IPS DF 4.7 (cell line): ENCODE measurements around the gene CENPW.
A peak's percentile ranks its signal among the peaks of the same experiment; 100 is the strongest.

Source experiments
- DNase-seq: peaks from one replicate; pipeline ENCODE4 v3.0.0-alpha.2; 2013; ENCODE audit warnings: low spot score; ENCODE audit errors: extremely low read depth

Gene CENPW

DNA sequence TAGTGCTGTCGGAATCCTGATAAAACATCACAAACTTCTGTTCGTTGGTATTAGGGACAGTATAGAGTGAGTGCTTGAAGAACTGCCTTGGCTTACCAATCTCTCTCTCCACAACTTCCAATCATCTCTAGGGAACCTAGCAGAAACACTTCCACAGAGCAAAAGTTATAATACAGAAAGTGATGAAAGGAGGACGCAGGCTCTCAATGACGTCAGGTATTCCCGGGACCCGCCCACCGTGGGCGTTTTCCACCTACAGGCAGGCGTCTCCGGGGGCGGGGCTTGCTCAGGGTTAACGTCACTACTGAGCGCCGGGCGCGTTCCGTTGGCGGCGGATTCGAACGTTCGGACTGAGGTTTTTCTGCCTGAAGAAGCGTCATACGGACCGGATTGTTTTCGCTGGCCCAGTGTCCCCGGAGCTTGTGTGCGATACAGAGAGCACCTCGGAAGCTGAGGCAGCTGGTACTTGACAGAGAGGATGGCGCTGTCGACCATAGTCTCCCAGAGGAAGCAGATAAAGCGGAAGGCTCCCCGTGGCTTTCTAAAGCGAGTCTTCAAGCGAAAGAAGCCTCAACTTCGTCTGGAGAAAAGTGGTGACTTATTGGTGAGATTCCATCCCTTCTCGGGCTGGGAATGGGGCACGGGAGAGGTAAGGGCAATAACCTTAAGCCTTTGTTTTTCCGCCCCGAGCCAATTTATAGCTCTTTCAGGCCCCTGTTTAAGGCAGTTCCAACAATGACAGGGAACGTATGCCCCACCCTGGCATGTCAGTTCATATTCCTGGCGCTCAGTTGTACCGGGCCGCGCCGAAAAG lies at the start of gene CENPW:
CENPW (plus strand) TSS at position 320 of the 814 bp plus-strand sequence; CDS start at position 479, 159 bp downstream.
- peak; percentile 68 for DNase-seq

DNA sequence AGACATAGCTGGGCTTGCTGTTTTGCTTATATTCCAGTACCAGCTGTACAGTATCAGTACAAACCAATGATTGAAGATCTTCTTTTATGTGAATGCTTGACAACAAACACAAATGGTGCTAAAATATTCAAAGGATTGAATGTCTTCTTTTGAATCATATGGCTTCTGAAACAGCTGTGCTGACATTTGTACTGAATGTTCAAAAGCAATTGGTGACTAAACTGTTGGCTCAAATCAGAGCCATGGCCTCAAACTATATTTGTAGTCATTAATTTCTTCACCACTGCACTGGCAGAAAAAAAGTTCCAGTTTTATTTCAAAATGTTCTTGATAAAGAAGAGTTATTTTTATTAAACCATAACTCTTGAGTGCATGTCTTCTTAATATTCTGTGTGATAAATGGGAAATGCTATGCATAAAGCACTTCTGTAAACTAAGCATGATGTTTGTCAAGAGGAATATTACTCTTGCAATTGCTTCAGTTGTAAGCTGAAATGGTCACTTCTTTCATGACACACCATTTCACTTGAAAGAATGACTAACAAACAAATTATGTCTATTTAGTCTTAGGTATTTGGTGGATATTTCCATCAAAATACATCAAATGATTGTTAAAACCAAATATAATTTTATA lies 45.9 kb upstream of the CENPW start:
- no peak for DNase-seq

DNA sequence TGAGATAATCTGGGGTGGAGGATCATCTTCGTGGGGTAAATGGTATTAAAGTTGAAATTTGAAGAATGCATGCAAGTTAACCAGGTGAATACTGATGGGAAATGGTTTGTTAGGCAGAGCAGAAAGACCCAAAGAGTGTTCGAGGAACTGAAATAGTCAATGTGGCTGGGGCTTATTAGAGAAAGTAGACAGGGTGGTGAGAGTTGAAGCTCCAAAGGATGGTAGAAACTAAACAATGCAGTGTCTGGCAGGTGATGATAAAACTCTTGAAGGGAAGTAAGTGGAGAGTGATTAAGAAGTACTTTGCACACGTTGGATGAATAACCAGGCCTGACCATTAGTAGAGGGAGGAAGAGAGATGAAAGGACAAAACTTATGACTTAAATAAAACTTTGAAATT lies 39.8 kb upstream of the CENPW start:
- DNase-seq: no peak

DNA sequence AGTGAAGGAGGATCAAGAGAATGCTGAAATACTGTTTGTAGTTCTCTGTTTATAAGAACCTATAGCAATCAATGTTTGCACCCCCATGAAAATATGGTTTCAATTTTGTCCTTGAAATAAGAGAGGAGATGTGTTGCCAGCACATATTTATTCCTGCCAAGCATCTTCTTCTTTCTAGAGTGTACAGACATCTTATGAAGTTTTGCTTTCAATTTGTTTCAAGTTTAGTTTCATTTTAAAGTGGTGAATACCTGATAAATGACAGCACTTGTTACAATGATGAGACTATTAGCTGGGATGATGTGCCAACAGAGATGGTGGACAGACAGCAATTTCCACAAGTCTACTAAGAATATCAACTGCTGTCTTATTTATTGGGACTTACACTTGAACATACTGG lies 39.2 kb upstream of the CENPW start:
- DNase-seq: no peak

DNA sequence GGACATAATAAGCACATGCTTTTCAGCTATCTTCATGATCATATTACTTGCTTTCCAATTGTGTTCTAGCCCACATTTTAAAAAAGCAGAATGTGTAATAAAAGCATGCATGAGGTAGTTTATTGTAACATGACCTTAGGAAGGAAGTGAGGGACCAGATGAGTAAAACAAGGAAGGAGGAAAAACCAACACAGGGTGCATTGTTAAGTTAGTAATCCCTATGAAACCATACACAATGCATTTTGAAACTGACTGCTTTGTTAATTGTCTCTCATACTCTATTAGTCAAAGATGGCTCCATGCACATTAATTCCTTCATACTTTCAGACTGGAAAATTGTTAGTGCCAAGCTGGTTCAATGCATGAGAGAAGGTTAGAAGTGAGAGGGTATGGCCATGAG lies 37.7 kb upstream of the CENPW start:
- no peak for DNase-seq

- DNase-seq: no peak
Observed at GRCh38 chr6:126307849-126308248, 32.1 kb upstream of the CENPW start.

DNA sequence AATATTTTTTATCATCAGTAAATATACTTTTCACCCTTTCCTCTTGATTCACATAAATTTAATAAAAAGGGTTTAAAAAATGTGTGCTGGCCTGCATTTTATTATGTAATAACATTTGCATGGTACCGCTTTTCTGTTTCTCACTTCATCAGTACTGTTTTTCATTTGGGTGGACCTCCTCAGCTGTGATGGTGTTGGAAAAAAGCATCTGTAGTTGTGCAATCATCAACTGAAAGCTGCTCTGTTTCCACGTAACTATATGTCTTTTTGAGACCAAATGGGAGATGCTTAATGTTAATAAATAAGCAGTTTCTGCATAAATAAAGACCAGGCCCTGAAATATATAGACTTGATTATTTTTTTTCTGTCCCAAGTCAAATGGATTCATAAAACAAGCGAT lies 31.6 kb upstream of the CENPW start:
- no peak for DNase-seq

GRCh38 chr6:126312013-126312665 lies 27.8 kb upstream of the CENPW start:
- peak; percentile 14 for DNase-seq

DNA sequence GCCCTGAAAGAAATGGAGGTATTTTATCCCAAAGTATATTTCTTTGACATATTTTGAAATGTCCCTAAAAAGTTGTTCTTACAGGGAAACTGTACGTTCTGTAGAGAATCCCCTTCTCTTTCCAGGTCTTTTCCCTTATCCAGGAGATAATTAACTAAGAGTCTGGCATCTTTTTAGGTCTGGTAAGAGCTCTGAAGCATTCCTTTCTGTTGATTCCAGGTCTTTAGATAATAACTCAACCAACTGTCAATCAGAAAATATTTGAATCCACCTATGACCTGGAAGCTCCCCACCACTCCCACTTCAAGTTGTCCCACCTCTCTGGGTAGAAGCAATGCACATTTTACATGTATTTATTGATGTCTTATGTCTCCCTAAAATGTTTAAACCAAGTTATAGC lies 26.0 kb upstream of the CENPW start:
- DNase-seq: no peak

GRCh38 chr6:126318797-126319196 lies 21.1 kb upstream of the CENPW start:
- DNase-seq: no peak

DNA sequence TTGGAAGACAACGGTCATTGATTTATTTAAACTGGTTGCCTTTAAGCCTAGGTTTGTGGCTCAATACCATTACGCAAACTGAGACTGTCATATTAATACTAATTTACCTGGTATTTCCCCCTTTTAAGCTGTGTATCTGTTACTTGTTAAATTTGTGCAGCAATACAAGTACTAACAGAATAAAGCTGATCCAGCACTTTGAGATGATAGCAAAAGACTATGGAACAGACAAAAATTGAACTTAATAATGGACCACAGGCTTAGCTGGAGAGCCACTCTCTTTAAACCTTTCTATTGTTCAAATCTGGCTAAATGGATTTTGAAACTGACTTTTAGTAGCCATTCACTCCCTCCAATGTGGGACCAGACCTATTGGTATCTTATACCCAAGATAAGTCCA lies 6.2 kb upstream of the CENPW start:
- DNase-seq: no peak

DNA sequence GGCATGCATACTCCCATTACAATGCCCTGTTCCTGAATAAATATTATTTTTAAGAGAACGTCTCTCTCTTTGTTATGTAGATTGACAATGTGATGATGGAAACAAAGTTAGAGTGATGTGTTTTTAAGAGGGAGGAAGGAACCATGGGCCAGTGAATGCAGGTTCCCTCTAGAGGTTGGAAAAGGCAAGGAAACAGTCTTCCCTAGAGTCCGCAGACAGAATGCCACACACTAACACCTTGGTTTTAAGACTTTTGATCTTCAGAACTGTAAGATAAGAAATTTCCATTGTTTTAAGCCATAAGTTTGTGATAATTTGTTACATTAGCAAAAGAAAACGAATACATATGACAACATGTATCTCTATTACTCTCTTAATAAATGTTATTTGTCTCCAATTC lies 4.7 kb upstream of the CENPW start:
- DNase-seq: no peak

DNA sequence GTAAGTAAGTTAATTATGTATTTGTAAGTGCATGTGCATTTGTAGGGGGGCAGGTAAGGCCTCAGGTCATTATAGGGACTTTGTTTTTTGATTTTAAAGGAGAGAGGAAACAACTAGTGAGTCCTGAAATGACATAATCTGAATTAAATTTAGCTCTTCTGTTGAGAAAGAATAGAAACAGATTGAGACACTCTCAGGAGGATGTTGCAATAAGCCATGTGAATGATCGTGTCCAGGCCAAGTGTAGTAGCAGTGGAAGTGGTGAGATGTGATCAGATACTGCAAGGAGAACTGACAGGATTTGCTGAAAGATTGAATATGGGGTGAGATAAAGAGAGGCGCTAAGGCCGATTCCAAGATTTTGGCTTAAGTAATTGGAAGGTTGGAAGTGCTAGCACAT lies 2.6 kb upstream of the CENPW start:
- no peak for DNase-seq

DNA sequence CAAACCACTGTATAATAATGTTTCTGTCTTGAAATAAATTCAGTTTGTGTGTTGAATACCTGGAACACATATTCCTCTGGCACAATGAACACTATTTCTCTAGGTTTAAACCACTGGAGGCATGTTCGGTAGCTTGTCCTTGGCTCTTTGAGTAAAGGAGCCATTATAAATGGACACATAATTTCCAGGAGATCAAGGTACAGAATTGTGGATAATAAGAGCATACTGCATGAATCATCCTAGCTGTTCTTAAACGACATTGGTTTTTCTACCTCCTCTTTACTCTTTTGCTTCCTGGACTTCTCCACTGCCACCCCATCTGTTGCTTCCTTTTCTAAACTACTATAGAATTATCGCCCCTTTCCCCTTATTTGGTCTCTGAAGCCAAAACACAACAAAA lies 1.2 kb downstream of the CENPW start:
- no peak for DNase-seq

DNA sequence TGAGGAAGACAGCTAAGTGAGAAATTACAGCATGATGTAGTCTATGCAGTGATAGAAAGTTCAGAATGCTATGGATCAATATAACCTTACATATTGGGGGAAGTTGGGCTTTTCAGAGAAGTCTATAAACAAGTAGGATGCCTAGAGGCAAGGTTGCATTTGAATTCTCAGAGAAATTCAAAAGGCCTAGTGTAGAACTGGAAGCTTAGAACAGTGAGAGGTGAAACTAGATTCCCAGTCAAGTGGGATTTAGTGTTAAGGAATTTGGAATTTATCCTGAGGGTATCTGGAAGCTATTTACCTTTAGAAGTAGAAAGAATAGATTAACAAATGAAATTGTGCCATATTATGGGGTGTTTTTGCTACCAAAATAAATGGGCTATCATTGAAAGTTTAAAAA lies 4.3 kb downstream of the CENPW start:
- no peak for DNase-seq

DNA sequence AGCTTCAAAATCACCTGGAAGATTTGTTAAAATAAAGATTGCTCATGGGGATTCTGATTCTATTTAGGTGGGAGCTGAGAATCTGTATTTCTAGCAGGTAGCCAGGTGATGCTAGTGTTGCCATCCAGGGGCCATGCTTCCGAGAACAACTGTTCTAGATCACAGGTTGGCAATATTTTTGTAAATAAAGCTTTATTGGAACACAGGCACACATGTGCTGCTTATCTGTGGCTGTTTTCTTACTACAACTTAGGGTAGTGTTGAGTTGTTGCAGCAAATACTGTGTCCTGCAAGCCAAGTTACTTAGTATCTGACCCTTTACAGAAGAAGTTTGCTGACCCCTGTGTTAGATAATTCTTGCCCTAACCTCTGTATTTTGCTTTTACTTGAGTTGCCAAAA lies 12.0 kb downstream of the CENPW start:
- no peak for DNase-seq

DNA sequence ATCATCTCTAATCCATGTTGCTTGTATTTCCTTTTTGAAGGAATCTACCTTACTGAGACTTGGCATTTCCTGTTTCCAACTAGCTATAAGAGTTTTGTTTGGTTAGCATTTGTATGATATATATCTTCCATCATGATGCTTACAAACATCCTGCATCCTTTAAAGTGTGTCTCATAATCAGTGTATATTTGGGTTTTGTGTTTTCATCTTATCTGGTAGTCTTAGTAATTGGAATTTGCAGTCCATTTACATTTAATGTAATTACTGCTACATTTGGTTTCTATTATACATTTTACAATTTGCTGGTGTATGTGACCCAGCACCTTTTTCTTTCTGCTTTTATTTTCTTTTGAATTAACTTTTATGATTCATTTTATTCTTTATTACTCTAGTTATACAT lies 12.6 kb downstream of the CENPW start:
- no peak for DNase-seq

DNA sequence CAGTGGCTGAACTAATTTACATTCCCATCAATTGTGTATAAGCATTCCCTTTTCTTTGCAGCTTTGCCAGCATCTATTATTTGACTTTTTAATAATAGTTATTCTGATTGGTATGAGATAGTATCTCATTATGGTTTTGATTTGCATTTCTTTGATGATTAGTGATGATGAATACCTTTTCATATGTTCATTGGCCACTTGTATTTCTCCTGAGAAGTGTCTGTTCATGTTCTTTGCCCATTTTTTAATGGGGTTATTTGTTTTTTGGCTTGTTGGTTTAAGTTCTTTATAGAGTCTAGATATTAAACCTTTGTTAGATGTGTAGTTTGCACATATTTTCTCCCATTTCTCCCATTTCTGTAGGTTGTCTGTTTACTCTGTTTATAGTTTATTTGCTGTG lies 16.6 kb downstream of the CENPW start:
- no peak for DNase-seq

DNA sequence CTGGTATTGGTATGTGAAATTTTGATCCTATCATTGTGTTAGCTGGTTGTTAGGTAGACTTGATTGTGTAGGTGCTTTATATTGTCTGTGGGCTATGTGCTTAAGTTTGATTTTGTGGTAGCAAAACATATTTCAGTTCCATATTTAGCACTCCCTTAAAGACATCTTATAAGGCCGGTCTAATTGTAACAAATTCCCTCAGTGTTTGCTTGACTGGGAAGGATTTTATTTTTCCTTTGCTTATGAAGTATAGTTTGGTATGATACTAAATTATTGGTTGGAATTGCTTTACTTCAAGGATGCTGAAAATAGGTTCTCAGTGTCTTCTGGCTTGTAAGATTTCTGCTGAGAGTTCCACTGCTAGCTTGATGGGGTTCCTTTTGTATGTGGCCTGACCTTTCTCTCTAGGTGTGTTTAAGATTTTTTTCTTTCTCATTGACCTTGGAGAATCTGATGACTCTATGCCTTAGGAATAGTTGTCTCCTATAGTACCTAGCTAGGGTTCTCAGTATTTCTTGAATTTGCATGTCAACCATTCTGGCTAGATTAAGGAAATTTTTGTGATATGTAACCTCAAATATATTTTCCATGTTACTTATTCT lies 20.1 kb downstream of the CENPW start:
- no peak for DNase-seq

GRCh38 chr6:126361832-126362440 lies 22.0 kb downstream of the CENPW start:
- no peak for DNase-seq

GRCh38 chr6:126367849-126368248 lies 27.9 kb downstream of the CENPW start:
- no peak for DNase-seq

GRCh38 chr6:126372626-126373025 lies 32.7 kb downstream of the CENPW start:
- DNase-seq: no peak
